Ishikawa (cell line): ENCODE data around the gene CDH16.

Source experiments
- CEBPB ChIP-seq: IDR thresholded peaks from 2 replicates; pipeline ENCODE4 v1.6.1; 2012
- CREB1 ChIP-seq: IDR thresholded peaks from 2 replicates; pipeline ENCODE4 v1.6.1; 2012; ENCODE audit warnings: low read depth
- EGR1 ChIP-seq: IDR thresholded peaks from 2 replicates; pipeline ENCODE4 v1.6.1; 2012
- EP300 ChIP-seq: IDR thresholded peaks from 2 replicates; pipeline ENCODE4 v1.6.1; 2012; ENCODE audit warnings: borderline replicate concordance
- FOXM1 ChIP-seq: IDR thresholded peaks from 2 replicates; pipeline ENCODE4 v1.6.1; 2012; ENCODE audit warnings: low read depth, borderline replicate concordance
- MAX ChIP-seq: IDR thresholded peaks from 2 replicates; pipeline ENCODE4 v1.6.1; 2012
- NFIC ChIP-seq: IDR thresholded peaks from 2 replicates; pipeline ENCODE4 v1.6.1; 2012
- RAD21 ChIP-seq: IDR thresholded peaks from 2 replicates; pipeline ENCODE4 v1.6.1; 2012; ENCODE audit warnings: low read depth
- REST ChIP-seq: IDR thresholded peaks from 2 replicates; pipeline ENCODE4 v1.6.1; 2012; ENCODE audit warnings: low read depth, mild to moderate bottlenecking
- TAF1 ChIP-seq: IDR thresholded peaks from 2 replicates; pipeline ENCODE4 v1.6.1; 2012; ENCODE audit warnings: low read depth, mild to moderate bottlenecking
- TCF12 ChIP-seq: IDR thresholded peaks from 2 replicates; pipeline ENCODE4 v1.6.1; 2012; ENCODE audit warnings: low read depth
- TEAD4 ChIP-seq: IDR thresholded peaks from 2 replicates; pipeline ENCODE4 v1.6.1; 2012
- USF1 ChIP-seq: IDR thresholded peaks from 2 replicates; pipeline ENCODE4 v1.6.1; 2012
- YY1 ChIP-seq: IDR thresholded peaks from 2 replicates; pipeline ENCODE4 v1.6.1; 2012; ENCODE audit warnings: low read depth
- ZBTB7A ChIP-seq: IDR thresholded peaks from 2 replicates; pipeline ENCODE4 v1.6.1; 2012; ENCODE audit warnings: low read depth

CDH16 gene

GRCh38 chr16:66901626-66902025, 17.1 kb downstream of the CDH16 start:
- no peak for TF ChIP-seq TAF1
- TF ChIP-seq TEAD4 = no peak
- TF ChIP-seq YY1 = no peak
- TF ChIP-seq TCF12 = no peak
- no peak for TF ChIP-seq USF1
- TF ChIP-seq CEBPB = no peak
- no peak for TF ChIP-seq CREB1
- no peak for TF ChIP-seq RAD21
- no peak for TF ChIP-seq ZBTB7A
- no peak for TF ChIP-seq EP300
- TF ChIP-seq MAX = no peak
- no peak for TF ChIP-seq NFIC
- no peak for TF ChIP-seq FOXM1
- TF ChIP-seq EGR1 = no peak

- TF ChIP-seq CREB1 (no peak), ZBTB7A (no peak), REST (no peak), TEAD4 (no peak), CEBPB (no peak), NFIC (no peak)
Observed at GRCh38 chr16:66900721-66901441, 17.8 kb downstream of the CDH16 start.

GRCh38 chr16:66899945-66900710, 18.6 kb downstream of the CDH16 start:
- TF ChIP-seq EP300 (no peak), FOXM1 (no peak), NFIC (peak; percentile 85), USF1 (peak; percentile 51; the same call in 1 of the 2 replicates)

GRCh38 chr16:66899310-66899944, 19.3 kb downstream of the CDH16 start:
- no peak for TF ChIP-seq REST
- TF ChIP-seq CEBPB = peak; percentile 96
- TF ChIP-seq FOXM1 = no peak

- TF ChIP-seq TCF12 (no peak), YY1 (no peak), MAX (no peak), TAF1 (no peak), CREB1 (no peak), TEAD4 (no peak), ZBTB7A (no peak), CEBPB (no peak), FOXM1 (no peak), USF1 (no peak)
Observed at GRCh38 chr16:66898933-66899309, 19.8 kb downstream of the CDH16 start.
